GM21447 (cell line): ENCODE measurements around the gene UPK1B.
"Not testable (repeated sequence)": the region's sequence is repeated elsewhere in the genome, so short reads cannot be mapped to it uniquely, and the experiment has no call there.

Experiments used
- ATAC-seq: cut with Tn5 transposase; IDR thresholded peaks from one replicate; pipeline ENCODE4 v1.9.1; 2021; ENCODE audit not compliant: unreplicated experiment

The UPK1B gene

GRCh38 chr3:119221779-119222320, 48.5 kb downstream of the UPK1B start:
- ATAC-seq: no peak

DNA sequence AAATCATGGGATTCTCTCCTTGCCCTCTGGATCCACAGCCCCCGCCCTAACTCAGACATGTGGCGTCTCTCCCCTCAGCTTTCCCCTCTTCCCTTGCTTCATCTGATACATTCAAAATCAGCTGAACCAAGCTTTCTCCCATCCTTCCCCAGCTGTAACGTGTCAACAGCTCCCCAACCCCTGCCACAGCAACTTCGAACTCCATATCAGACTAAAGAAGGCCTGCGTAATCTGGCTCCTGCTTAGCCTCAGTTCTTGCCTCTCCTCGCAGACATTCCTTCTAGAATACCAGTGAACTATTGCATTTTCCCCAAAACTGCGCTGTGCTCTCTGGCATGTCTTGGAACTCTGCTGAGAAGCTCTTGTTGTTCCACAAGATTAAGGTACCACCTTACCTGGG, 49.0 kb downstream of the UPK1B start:
- ATAC-seq: no peak

DNA sequence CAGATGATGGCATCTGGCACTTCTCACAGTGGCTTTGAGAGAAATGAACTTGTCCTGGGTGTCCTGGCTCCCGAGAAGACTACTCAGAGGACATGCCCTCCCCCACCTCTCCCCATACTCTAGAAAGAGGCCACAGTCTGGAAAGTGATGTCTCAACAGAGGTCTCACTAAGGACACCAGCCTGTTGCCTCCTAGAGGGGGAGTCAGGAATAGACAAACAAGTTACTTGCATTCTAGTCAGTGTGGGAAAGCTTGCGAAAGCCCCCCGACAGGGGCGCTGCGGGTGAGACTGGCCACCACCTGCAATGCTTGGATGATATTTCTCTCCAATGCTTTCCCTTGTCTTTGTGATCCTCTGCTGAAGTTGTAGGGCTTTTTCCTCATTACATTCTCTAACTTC, 50.1 kb downstream of the UPK1B start:
- no peak for ATAC-seq

DNA sequence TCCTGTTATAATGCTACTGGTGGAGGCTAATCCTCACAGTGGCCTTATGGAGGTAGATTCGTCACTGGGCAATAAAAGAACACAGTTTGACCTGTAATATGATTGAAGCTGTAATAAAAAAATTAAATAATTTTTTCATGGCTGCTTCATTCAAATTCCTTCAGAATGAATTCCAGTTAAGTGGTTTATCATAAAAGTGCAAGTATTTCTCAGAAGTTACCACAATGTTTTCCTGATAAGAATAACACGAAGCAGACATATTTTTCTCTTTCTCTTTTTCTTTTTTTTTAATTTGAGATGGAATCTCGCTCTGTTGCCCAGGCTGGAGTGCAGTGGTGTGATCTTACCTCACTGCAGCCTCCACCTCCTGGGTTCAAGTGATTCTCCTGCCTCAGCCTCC, 51.7 kb downstream of the UPK1B start:
- no peak for ATAC-seq

DNA sequence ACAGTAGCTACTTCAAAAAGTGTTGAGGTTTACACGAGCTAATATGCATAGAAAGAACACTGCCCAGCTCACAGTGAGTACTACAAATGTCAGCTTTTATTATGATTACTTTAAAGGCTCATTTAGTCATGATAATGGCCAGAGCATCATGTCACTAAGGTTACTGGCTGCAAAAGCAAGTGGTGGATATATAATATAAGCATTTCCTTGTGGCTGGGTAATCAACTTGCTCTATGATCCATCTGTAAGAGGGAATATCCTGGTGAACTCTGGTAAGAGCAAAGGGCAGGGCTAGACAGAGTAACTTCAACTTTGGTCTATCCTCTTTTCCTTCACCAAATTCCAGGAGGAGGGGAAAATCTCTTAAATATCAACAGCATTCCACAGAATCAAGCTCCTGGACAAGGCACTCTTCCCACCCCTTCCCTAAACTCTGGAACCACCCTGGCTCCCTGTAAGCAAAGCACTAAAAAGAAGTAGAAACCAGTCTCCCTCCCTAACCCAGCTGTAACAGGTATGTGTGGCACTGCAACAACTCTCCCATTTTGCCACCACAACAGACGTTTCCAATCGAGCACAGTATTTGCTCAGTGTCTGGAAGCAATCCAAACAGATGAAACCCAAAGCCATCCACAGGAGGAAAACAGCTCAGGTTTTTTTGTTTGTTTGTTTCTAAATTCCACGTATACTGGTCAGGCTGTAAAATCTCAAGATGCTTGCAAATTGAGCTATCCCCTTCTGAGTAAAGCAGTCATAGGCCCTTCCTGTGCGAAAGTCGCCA, 53.9 kb downstream of the UPK1B start:
- ATAC-seq: no peak

GRCh38 chr3:119228373-119229145, 55.2 kb downstream of the UPK1B start:
- no peak for ATAC-seq

DNA sequence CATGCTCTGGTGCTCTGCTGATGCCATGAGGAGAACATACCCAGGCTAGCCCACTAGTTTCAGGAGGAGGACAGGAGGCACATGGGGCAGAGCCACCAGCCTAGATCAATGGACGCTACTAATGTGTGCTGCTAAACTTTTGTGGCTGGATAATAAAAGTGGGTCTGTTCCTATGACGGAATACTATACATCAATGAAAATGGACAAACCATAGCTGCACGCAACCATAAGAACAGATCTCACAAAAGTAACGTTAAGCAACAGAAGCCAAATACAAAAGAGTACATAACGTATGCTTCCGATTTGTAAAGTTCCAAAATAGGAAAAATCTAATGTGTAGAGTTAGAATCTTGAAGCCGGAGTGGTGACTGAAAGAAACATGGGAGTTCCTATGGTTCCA, 55.8 kb downstream of the UPK1B start:
- ATAC-seq: no peak

GRCh38 chr3:119230071-119230470, 56.7 kb downstream of the UPK1B start:
- no peak for ATAC-seq

GRCh38 chr3:119230745-119231144, 57.3 kb downstream of the UPK1B start:
- ATAC-seq: no peak

GRCh38 chr3:119234610-119235009, 61.2 kb downstream of the UPK1B start:
- no peak for ATAC-seq

- no peak for ATAC-seq
These were observed 61.8 kb downstream of the UPK1B start for GRCh38 chr3:119235151-119235550.

- no peak for ATAC-seq
These were observed 63.4 kb downstream of the UPK1B start for GRCh38 chr3:119236756-119237155.

GRCh38 chr3:119237299-119237698, 63.9 kb downstream of the UPK1B start:
- ATAC-seq: no peak

- no peak for ATAC-seq
These were observed 65.0 kb downstream of the UPK1B start for GRCh38 chr3:119238363-119238762.

DNA sequence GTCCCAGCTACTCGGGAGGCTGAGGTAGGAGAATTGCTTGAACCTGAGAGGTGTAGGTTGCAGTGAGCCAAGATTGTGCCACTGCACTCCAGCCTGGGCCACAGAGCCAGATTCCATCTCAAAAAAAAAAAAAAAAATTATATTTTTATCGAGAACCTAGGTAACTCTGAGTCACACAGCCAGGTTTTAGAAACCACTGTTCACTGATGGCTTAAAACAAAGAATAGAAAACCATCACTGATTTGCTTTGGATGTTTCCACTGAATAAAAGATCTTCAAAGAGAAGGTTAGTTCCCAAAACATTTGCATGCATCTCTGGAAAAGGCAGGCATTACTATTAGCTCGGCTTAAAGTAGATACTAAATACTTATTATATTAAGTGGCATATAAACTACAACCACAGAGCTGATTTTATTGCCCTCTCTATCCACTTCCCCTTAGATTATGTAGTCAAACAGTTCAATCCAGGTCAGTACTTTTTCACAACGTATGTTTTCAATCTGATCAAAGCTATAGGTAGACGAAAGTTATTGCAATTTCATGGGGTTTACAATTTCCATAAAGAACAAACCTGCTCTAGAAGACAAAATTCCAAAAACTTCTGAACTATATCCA, 65.9 kb downstream of the UPK1B start:
- ATAC-seq: no peak

DNA sequence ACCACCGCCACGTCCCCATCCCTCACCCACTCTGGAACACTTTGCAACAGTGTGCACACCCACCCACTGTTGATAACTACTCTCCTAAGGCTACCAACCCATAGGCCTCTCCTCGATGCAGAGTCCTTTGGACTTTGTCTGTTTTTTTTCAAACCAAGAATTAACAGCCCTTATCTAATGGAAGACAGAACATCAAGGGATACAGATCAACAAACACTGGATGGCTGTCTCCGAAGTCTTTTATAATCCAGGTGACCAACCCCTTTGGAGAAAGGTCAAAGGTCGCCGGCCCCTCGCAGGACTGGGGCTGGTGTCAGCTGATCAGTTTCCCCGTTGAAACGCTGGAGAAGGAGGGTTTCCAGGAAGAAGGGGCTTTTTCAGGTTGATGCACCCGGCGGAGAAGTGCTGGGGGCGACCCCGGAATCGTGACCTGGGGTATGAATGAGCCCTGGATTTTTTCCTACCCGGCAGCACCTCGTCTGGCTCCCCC, 66.7 kb downstream of the UPK1B start:
- peak; percentile 16 for ATAC-seq

GRCh38 chr3:119240591-119241434, 67.4 kb downstream of the UPK1B start, which contains the start of gene B4GALT4:
Gene B4GALT4, minus strand, starts transcription at chr3:119240878. Its CDS starts 10,779 bp downstream, at chr3:119230099.
- ATAC-seq: peak; percentile 86

GRCh38 chr3:119242387-119243057, 69.1 kb downstream of the UPK1B start:
- not testable (repeated sequence) for ATAC-seq

DNA sequence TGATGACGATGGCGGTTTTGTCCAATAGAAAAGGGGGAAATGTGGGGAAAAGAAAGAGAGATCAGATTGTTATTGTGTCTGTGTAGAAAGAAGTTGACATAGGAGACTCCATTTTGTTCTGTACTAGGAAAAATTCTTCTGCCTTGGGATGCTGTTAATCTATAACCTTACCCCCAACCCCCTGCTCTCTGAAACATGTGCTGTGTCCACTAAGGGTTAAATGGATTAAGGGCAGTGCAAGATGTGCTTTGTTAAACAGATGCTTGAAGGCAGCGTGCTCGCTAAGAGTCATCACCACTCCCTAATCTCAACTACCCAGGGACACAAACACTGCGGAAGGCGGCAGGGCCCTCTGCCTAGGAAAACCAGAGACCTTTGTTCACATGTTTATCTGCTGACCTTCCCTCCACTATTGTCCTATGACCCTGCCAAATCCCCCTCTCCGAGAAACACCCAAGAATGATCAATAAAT, 69.7 kb downstream of the UPK1B start:
- not testable (repeated sequence) for ATAC-seq

DNA sequence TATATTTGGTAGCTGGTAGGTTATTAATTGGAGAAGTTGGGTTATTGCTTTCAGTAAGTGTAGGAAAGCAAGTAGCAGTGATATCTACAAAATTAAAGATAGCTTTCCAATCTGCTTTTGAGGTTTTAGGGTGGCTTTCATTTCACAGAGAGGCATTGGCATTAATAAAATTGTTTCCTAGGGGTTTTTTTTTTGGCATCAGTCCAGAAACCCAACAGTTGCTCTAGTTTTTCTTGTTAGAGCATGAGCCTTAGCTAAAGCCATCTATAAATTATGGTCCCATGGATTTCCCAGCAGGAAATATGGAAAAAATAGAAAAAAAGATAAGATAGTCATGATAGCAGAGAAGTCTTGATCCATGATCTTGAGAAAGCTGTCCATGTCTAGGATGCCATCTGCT, 70.3 kb downstream of the UPK1B start:
- ATAC-seq: no peak
